HepG2 (cell line): Measurements from ENCODE around the gene FGD4. TPM values are rescaled to one million over a fixed set of nuclear protein-coding genes. Genes with fewer than 3 reads are reported as not detected.

ENCODE experiments used
- DNMT3B ChIP-seq: conservative IDR thresholded peaks from 2 replicates; pipeline ENCODE4 v1.6.1; 2016; ENCODE audit warnings: missing biosample characterization, control low read depth
- DPF2 ChIP-seq: sonication (generic); formaldehyde crosslinking; IDR thresholded peaks from 2 replicates; pipeline ENCODE4 v1.4.0; 2020; ENCODE audit warnings: mild to moderate bottlenecking, low read depth, missing genetic modification reagents, borderline replicate concordance
- HOXA5 ChIP-seq: sonication (generic); formaldehyde crosslinking; IDR thresholded peaks from 2 replicates; pipeline ENCODE4 v1.4.0; 2020; ENCODE audit warnings: missing genetic modification reagents
- PHF8 ChIP-seq: sonication (generic); formaldehyde crosslinking; IDR thresholded peaks from 2 replicates; pipeline ENCODE4 v1.5.0; 2020; ENCODE audit warnings: missing genetic modification reagents
- SAP130 ChIP-seq: IDR thresholded peaks from 2 replicates; pipeline ENCODE4 v1.6.1; 2016; ENCODE audit warnings: low read depth
- SP1 ChIP-seq, 2 experiments: fragments of 450-650 bp in 1 of 2; sonication (generic) in 1 of 2; formaldehyde crosslinking in 1 of 2; IDR thresholded peaks; 2 replicates each; pipeline versions ENCODE4 v1.4.0 to v1.6.1; 2016 to 2020; ENCODE audit warnings: missing genetic modification reagents in 1 of 2
- THAP11 ChIP-seq: IDR thresholded peaks from 2 replicates; pipeline ENCODE4 v1.6.1; 2016; ENCODE audit warnings: missing biosample characterization, missing genetic modification reagents
- ZBTB20 ChIP-seq: sonication (generic); formaldehyde crosslinking; IDR thresholded peaks from 2 replicates; pipeline ENCODE4 v1.8.1; 2023; ENCODE audit warnings: missing genetic modification reagents, low read depth, mild to moderate bottlenecking, borderline replicate concordance
- ZBTB42 ChIP-seq: sonication (generic); formaldehyde crosslinking; IDR thresholded peaks from 2 replicates; pipeline ENCODE4 v1.5.0; 2020; ENCODE audit warnings: mild to moderate bottlenecking, missing genetic modification reagents
- ZFP36 ChIP-seq: fragments of 150-350 bp; IDR thresholded peaks from 2 replicates; pipeline ENCODE4 v1.6.1; 2018; ENCODE audit warnings: borderline replicate concordance, low read length, low read depth; ENCODE audit not compliant: partially characterized antibody
- ZNF530 ChIP-seq: sonication (generic); formaldehyde crosslinking; IDR thresholded peaks from 2 replicates; pipeline ENCODE4 v1.5.0; 2020; ENCODE audit warnings: low read depth, mild to moderate bottlenecking, missing genetic modification reagents
- polyA plus RNA-seq, 8 experiments: library from polyadenylated mRNA; depleted of rRNA in 3 of 8; stranded (reverse) in 7 of 8; unstranded in 1 of 8; fragments of >200 nt; fragmentation: Illumina TruSeq in 4 of 8; extraction: Trizol in 4 of 8; gene quantifications; 2 replicates each; pipeline versions ENCODE4 v1.2.1 to v1.2.3, GENCODE V29; 2011 to 2016; ENCODE audit warnings: low read depth in 4 of 8, missing spikeins in 1 of 8, mixed read lengths in 1 of 8; ENCODE audit not compliant: insufficient read depth in 1 of 8
- total RNA-seq, 5 experiments: library from RNA; depleted of rRNA; stranded (reverse); fragments of >200 nt; fragmentation: Illumina TruSeq; extraction: Trizol; gene quantifications; 2 replicates each; pipeline ENCODE4 v1.2.3, GENCODE V29; 2016; ENCODE audit warnings: low read depth in 1 of 5
- TF ChIP-seq, protein P1 (sequence below): fragments of 450-650 bp; IDR thresholded peaks from 2 replicates; pipeline ENCODE4 v1.6.1; 2016
- TF ChIP-seq, protein P2 (sequence below): IDR thresholded peaks from 2 replicates; pipeline ENCODE4 v1.4.0; 2020; ENCODE audit warnings: mild to moderate bottlenecking, missing genetic modification reagents
- TF ChIP-seq, protein P3 (sequence below): sonication (generic); formaldehyde crosslinking; IDR thresholded peaks from 2 replicates; pipeline ENCODE4 v1.4.0; 2020; ENCODE audit warnings: mild to moderate bottlenecking, missing genetic modification reagents, borderline replicate concordance
- TF ChIP-seq, protein P4 (sequence below): IDR thresholded peaks from 2 replicates; pipeline ENCODE4 v1.6.1; 2016; ENCODE audit warnings: mild to moderate bottlenecking
- TF ChIP-seq, protein P5 (sequence below): sonication (generic); formaldehyde crosslinking; IDR thresholded peaks from 2 replicates; pipeline ENCODE4 v1.4.0; 2020; ENCODE audit warnings: mild to moderate bottlenecking, missing genetic modification reagents

FGD4 gene
- total and polyA plus RNA-seq, 2 of the 13 experiments (the other 11 are each of a cell fraction or from before 2014, with no cell fraction given): 4.6 to 6.6 TPM

DNA sequence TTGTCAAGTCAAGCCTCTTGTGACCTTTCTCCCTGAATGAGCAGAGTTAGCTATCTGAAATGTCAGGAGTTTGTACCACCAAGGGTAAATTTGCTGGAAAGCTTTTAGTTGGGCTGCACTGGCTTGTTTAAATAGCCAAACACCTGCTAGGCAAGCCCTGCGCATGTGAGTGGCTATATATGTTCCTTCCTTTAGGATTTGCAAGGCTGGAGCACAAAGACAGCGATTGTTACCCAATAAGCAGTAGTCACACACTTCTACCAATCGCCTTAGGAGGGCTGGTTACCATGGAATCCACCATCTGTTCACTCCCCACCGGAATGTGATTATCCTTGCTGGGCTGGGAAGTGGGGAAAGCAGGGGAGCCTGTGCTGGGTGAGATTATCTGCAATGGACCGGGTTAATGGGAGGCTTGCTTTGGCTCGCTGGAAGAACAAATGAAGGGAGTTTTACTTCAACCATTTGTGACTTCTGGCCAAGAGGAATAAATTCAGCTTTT, 102.5 kb downstream of the FGD4 start (continued):
- TF ChIP-seq PHF8 (CRISPR knock-in tag): no peak
- TF ChIP-seq, protein P1, sequence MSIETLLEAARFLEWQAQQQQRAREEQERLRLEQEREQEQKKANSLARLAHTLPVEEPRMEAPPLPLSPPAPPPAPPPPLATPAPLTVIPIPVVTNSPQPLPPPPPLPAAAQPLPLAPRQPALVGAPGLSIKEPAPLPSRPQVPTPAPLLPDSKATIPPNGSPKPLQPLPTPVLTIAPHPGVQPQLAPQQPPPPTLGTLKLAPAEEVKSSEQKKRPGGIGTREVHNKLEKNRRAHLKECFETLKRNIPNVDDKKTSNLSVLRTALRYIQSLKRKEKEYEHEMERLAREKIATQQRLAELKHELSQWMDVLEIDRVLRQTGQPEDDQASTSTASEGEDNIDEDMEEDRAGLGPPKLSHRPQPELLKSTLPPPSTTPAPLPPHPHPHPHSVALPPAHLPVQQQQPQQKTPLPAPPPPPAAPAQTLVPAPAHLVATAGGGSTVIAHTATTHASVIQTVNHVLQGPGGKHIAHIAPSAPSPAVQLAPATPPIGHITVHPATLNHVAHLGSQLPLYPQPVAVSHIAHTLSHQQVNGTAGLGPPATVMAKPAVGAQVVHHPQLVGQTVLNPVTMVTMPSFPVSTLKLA: 0 out of 2 replicates have a peak, but pooled peaks have one; percentile 12
- TF ChIP-seq, protein P2, sequence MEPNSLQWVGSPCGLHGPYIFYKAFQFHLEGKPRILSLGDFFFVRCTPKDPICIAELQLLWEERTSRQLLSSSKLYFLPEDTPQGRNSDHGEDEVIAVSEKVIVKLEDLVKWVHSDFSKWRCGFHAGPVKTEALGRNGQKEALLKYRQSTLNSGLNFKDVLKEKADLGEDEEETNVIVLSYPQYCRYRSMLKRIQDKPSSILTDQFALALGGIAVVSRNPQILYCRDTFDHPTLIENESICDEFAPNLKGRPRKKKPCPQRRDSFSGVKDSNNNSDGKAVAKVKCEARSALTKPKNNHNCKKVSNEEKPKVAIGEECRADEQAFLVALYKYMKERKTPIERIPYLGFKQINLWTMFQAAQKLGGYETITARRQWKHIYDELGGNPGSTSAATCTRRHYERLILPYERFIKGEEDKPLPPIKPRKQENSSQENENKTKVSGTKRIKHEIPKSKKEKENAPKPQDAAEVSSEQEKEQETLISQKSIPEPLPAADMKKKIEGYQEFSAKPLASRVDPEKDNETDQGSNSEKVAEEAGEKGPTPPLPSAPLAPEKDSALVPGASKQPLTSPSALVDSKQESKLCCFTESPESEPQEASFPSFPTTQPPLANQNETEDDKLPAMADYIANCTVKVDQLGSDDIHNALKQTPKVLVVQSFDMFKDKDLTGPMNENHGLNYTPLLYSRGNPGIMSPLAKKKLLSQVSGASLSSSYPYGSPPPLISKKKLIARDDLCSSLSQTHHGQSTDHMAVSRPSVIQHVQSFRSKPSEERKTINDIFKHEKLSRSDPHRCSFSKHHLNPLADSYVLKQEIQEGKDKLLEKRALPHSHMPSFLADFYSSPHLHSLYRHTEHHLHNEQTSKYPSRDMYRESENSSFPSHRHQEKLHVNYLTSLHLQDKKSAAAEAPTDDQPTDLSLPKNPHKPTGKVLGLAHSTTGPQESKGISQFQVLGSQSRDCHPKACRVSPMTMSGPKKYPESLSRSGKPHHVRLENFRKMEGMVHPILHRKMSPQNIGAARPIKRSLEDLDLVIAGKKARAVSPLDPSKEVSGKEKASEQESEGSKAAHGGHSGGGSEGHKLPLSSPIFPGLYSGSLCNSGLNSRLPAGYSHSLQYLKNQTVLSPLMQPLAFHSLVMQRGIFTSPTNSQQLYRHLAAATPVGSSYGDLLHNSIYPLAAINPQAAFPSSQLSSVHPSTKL (CRISPR knock-in tag): peak; percentile 75; the same call in 1 of the 2 replicates
- no peak for TF ChIP-seq ZNF530 (CRISPR knock-in tag)
- no peak for TF ChIP-seq ZBTB42 (CRISPR knock-in tag)
- no peak for TF ChIP-seq SP1 (IDR thresholded peaks at IDR 0.05)
- TF ChIP-seq SP1 (CRISPR knock-in tag; IDR thresholded peaks at IDR 0.05): no peak
- TF ChIP-seq ZFP36: no peak
- peak; percentile 49 for TF ChIP-seq SAP130 (CRISPR knock-in tag)
- TF ChIP-seq DPF2 (CRISPR knock-in tag): no peak
- TF ChIP-seq, protein P3, sequence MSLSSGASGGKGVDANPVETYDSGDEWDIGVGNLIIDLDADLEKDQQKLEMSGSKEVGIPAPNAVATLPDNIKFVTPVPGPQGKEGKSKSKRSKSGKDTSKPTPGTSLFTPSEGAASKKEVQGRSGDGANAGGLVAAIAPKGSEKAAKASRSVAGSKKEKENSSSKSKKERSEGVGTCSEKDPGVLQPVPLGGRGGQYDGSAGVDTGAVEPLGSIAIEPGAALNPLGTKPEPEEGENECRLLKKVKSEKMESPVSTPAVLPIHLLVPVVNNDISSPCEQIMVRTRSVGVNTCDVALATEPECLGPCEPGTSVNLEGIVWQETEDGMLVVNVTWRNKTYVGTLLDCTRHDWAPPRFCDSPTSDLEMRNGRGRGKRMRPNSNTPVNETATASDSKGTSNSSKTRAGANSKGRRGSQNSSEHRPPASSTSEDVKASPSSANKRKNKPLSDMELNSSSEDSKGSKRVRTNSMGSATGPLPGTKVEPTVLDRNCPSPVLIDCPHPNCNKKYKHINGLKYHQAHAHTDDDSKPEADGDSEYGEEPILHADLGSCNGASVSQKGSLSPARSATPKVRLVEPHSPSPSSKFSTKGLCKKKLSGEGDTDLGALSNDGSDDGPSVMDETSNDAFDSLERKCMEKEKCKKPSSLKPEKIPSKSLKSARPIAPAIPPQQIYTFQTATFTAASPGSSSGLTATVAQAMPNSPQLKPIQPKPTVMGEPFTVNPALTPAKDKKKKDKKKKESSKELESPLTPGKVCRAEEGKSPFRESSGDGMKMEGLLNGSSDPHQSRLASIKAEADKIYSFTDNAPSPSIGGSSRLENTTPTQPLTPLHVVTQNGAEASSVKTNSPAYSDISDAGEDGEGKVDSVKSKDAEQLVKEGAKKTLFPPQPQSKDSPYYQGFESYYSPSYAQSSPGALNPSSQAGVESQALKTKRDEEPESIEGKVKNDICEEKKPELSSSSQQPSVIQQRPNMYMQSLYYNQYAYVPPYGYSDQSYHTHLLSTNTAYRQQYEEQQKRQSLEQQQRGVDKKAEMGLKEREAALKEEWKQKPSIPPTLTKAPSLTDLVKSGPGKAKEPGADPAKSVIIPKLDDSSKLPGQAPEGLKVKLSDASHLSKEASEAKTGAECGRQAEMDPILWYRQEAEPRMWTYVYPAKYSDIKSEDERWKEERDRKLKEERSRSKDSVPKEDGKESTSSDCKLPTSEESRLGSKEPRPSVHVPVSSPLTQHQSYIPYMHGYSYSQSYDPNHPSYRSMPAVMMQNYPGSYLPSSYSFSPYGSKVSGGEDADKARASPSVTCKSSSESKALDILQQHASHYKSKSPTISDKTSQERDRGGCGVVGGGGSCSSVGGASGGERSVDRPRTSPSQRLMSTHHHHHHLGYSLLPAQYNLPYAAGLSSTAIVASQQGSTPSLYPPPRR: peak; percentile 74; the same call in 1 of the 2 replicates
- TF ChIP-seq, protein P4, sequence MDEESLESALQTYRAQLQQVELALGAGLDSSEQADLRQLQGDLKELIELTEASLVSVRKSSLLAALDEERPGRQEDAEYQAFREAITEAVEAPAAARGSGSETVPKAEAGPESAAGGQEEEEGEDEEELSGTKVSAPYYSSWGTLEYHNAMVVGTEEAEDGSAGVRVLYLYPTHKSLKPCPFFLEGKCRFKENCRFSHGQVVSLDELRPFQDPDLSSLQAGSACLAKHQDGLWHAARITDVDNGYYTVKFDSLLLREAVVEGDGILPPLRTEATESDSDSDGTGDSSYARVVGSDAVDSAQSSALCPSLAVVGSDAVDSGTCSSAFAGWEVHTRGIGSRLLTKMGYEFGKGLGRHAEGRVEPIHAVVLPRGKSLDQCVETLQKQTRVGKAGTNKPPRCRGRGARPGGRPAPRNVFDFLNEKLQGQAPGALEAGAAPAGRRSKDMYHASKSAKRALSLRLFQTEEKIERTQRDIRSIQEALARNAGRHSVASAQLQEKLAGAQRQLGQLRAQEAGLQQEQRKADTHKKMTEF (CRISPR knock-in tag): peak; percentile 53; the same call in 1 of the 2 replicates
- TF ChIP-seq HOXA5 (CRISPR knock-in tag): no peak
- TF ChIP-seq DNMT3B (CRISPR knock-in tag): no peak
- TF ChIP-seq, protein P5, sequence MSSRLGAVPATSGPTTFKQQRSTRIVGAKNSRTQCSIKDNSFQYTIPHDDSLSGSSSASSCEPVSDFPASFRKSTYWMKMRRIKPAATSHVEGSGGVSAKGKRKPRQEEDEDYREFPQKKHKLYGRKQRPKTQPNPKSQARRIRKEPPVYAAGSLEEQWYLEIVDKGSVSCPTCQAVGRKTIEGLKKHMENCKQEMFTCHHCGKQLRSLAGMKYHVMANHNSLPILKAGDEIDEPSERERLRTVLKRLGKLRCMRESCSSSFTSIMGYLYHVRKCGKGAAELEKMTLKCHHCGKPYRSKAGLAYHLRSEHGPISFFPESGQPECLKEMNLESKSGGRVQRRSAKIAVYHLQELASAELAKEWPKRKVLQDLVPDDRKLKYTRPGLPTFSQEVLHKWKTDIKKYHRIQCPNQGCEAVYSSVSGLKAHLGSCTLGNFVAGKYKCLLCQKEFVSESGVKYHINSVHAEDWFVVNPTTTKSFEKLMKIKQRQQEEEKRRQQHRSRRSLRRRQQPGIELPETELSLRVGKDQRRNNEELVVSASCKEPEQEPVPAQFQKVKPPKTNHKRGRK (CRISPR knock-in tag): no peak
- 0 out of 2 replicates have a peak, but pooled peaks have one; percentile 23 for TF ChIP-seq THAP11
- TF ChIP-seq ZBTB20: peak; percentile 58; the same call in 1 of the 2 replicates
